ENCODE results near the gene TPBG.
"Not testable (repeated sequence)": the region's sequence is repeated elsewhere in the genome, so short reads cannot be mapped to it uniquely, and the experiment has no call there.

TPBG gene

DNA sequence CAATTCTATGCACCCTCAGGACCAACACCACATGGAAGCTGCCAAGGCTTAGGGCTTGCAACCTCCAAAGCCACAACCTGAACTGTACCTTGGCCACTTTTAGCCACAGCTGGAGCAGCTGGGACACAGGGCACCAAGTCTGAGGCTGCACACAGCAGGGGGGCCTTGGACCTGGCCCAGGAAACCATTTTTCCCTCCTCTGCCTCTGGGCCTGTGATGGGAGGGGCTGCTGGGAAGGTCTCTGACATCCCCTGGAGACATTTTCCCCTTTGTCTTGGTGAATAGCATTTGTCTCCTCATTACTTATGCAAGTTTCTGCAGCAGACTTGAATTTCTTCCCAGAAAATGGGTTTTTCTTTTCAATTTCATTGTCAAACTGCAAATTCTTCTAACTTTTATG is 13.0 kb downstream of the TPBG start:
- no peak for DNase-seq (ENCODE audit: low read depth)

GRCh38 chr6:82380566-82381185 is 17.1 kb downstream of the TPBG start:
- DNase-seq (ENCODE audit: low read depth) = no peak

GRCh38 chr6:82381278-82381677 is 17.7 kb downstream of the TPBG start:
- DNase-seq (ENCODE audit: low read depth) = no peak

GRCh38 chr6:82385102-82385501 is 21.5 kb downstream of the TPBG start:
- no peak for DNase-seq (ENCODE audit: low read depth)

GRCh38 chr6:82385546-82385945 is 21.9 kb downstream of the TPBG start:
- no peak for DNase-seq (ENCODE audit: low read depth)

DNA sequence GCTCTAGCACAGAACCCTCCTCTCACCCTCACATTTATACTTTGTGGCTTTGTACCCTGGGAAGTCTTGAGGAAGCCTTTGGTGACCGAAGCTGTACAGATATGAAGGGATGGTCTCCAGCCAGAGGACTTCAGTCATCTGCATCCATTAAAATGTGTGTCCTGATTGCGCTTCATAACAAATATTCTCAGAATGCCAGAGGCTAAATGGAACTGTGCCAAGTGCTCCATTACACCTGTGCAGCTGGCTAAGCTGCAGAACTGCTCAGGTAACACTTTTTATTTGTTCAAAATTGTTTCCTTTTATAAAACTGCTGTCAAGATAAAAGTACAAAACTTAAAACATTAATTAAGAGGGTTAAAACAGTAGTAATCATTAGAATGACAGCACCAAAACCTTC is 22.3 kb downstream of the TPBG start:
- no peak for DNase-seq (ENCODE audit: low read depth)

GRCh38 chr6:82394770-82395169 is 31.2 kb downstream of the TPBG start:
- DNase-seq (ENCODE audit: low read depth) = not testable (repeated sequence)

DNA sequence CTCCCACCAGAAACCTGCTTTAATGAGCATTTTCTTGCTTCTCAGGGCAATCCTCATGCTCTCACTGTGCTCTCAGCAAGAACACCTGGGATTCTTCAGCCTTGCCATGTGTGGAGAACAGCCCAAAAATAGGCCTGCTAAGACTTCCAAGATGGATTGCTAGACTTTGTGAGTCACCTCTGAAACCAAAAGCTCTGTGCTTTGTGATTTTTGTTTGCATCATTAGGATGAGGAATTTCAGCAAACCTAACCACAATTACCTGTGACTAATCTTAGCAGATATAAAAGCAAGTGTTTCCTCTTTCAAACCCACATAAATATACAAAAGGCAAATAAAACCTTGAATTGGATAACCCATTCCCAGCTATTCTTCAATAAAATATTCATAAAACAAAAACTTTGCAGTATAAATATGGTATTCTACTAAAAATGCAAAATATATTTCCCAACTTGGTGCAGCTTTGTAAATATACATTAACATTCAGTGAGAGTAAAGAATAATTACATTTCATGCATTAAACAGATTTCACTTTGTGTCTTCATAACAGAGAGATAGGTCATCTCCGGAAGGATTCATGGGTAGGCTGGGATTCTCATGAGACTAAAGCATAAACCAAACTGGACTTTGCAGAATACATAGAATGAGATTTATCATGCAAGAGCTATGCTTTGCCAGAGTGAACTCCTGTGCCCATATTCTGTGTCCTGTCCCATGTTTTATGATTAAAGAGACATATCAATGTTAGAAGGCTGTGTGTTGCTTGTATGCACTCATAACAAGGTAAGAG is 33.5 kb downstream of the TPBG start:
- no peak for DNase-seq (ENCODE audit: low read depth)

DNA sequence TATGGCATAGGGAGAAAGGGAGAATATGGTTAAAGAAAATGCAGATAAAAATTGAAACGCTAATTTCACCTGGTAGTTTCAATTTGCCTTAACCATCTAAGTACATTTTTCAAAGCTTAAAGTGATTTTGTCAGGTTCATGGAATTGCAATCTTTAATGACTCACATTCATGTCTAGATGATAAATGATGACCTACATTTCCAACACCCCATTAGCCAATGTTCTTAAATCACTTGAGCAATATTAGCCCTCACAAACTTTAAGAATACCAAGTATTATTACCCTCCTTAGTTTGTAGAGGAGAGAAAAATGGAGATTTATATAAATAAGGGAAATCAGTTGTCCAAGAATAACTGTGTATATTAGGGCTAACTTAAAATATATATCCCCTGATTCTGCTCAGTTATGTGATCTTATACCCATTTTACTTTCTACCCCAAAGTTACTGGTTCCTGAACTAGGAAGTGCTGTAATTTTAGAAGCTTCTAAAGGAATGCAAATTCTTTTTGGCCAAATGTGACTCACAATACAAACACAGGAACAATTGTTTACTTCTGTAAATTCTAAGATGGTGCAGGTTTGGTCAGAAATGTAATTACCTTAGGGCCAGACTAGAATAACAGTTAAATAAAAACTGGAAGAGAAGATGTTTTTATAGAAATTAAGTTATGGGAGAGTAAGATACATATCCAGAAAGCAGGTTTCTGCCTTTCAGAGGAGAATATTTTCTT is 34.5 kb downstream of the TPBG start:
- no peak for DNase-seq (ENCODE audit: low read depth)

- DNase-seq (ENCODE audit: low read depth) = no peak
These were observed 45.4 kb downstream of the TPBG start for GRCh38 chr6:82408952-82409431.

GRCh38 chr6:82410151-82410648 is 46.6 kb downstream of the TPBG start:
- DNase-seq (ENCODE audit: low read depth) = no peak

DNA sequence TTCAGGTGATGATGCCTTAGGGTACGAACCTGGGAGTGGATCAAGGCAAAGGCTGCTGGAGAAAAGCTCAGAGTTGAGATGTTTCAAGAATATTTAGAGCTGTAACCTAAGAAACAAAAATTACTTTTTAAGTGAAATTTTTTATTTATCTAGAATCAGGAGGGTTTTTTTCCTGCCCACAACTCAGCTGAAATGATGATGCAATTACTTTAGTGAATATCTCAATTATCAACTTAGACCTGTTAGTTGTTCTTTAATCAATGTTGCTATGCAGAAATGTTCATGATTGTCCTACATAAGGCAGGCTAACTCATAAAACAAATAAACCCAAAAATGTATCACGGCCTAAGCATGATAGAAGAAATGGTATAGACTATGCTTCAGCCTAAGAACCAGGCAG is 50.3 kb downstream of the TPBG start:
- no peak for DNase-seq (ENCODE audit: low read depth)

GRCh38 chr6:82415820-82416219 is 52.2 kb downstream of the TPBG start:
- no peak for DNase-seq (ENCODE audit: low read depth)

DNA sequence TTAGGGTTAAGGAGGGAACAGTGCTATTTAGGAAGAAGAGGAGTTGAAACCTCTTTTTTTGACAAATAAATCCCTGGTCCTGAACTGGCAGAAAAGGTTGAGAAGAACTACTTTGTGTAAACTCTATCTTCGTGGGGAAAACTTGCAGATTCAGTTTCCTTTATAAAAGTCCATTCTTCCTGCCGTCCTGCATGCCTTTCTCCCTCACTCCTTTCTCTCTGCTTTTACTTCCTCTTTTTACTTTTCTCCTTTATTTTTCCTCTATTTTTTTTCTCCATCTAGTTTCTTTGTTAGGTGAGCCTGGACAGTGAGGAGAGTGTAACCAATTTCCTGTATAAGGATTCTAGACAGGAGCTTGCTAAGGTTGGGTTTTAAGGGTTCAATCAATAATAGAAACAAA is 52.7 kb downstream of the TPBG start:
- no peak for DNase-seq (ENCODE audit: low read depth)

Measured in activated T-helper 1 cell treated with Interleukin-2 at 50 U/mL for 16 hours (primary cell).